K562 (cell line): ENCODE measurements around the gene ZIC2.

Source experiments
- ATF1 ChIP-seq, 2 experiments: fragments of 450-650 bp in 1 of 2; IDR thresholded peaks; 2 replicates each; pipeline ENCODE4 v1.6.1; 2016; ENCODE audit warnings: missing compliant biosample characterization in 1 of 2, missing genetic modification characterization in 1 of 2
- BDP1 ChIP-seq: IDR thresholded peaks from 3 replicates; pipeline ENCODE4 v1.6.1; 2011; ENCODE audit not compliant: insufficient read length, insufficient read depth
- ELF1 ChIP-seq: fragments of 200-800 bp; sonication (Bioruptor generic); IDR thresholded peaks from 2 replicates; pipeline ENCODE4 v1.6.1; 2016; ENCODE audit warnings: missing genetic modification characterization, missing compliant biosample characterization
- EZH2 ChIP-seq: IDR thresholded peaks from 2 replicates; pipeline ENCODE4 v1.6.1; 2012; ENCODE audit warnings: low read depth, mild to moderate bottlenecking, inconsistent platforms, low read length, borderline replicate concordance
- POLR2AphosphoS5 ChIP-seq: IDR thresholded peaks from 2 replicates; pipeline ENCODE4 v1.6.1; 2011; ENCODE audit warnings: mild to moderate bottlenecking, low read depth, low read length, moderate library complexity; ENCODE audit not compliant: control insufficient read depth, insufficient read depth
- RBFOX2 ChIP-seq: fragments of 200-400 bp; formaldehyde crosslinking; IDR thresholded peaks from 2 replicates; pipeline ENCODE4 v1.6.1; 2017; ENCODE audit warnings: low read depth, mild to moderate bottlenecking, low read length, moderate library complexity
- RCOR1 ChIP-seq, 2 experiments: IDR thresholded peaks; 2 replicates each; pipeline ENCODE4 v1.6.1; 2012; ENCODE audit warnings: low read depth in 2 of 2, low read length in 2 of 2, borderline replicate concordance in 1 of 2, improper control_type of control experiment in 1 of 2
- TAF7 ChIP-seq: fragments of 450-650 bp; IDR thresholded peaks from 2 replicates; pipeline ENCODE4 v1.6.1; 2016; ENCODE audit warnings: missing genetic modification characterization, missing compliant biosample characterization
- ZNF23 ChIP-seq: fragments of 250-450 bp; sonication (Bioruptor Pico); IDR thresholded peaks from 2 replicates; pipeline ENCODE4 v1.4.0; 2020; ENCODE audit warnings: mild to moderate bottlenecking
- TF ChIP-seq, protein P1 (sequence below), 3 experiments: IDR thresholded peaks in 2 of 3; conservative IDR thresholded peaks in 1 of 3; 2 replicates each; pipeline ENCODE4 v1.5.1; 2011 to 2012; ENCODE audit warnings: low read length in 3 of 3, mild to moderate bottlenecking in 3 of 3, control low read depth in 2 of 3, improper control_type of control experiment in 1 of 3, inconsistent platforms in 1 of 3, low read depth in 1 of 3, mixed read lengths in 1 of 3, moderate library complexity in 1 of 3; ENCODE audit not compliant: insufficient read depth in 2 of 3
- TF ChIP-seq, protein P2 (sequence below): sonication (generic); formaldehyde crosslinking; IDR thresholded peaks from 2 replicates; pipeline ENCODE4 v1.8.0; 2022; ENCODE audit warnings: missing genetic modification reagents, mild to moderate bottlenecking, borderline replicate concordance
- TF ChIP-seq, protein P3 (sequence below): fragments of 450-650 bp; formaldehyde crosslinking; IDR thresholded peaks from 2 replicates; pipeline ENCODE4 v1.4.0; 2022; ENCODE audit warnings: mild to moderate bottlenecking, moderate library complexity
- TF ChIP-seq, protein P4 (sequence below): sonication (generic); formaldehyde crosslinking; IDR thresholded peaks from 2 replicates; pipeline ENCODE4 v1.8.1; 2023; ENCODE audit warnings: mild to moderate bottlenecking, missing genetic modification reagents

DNA sequence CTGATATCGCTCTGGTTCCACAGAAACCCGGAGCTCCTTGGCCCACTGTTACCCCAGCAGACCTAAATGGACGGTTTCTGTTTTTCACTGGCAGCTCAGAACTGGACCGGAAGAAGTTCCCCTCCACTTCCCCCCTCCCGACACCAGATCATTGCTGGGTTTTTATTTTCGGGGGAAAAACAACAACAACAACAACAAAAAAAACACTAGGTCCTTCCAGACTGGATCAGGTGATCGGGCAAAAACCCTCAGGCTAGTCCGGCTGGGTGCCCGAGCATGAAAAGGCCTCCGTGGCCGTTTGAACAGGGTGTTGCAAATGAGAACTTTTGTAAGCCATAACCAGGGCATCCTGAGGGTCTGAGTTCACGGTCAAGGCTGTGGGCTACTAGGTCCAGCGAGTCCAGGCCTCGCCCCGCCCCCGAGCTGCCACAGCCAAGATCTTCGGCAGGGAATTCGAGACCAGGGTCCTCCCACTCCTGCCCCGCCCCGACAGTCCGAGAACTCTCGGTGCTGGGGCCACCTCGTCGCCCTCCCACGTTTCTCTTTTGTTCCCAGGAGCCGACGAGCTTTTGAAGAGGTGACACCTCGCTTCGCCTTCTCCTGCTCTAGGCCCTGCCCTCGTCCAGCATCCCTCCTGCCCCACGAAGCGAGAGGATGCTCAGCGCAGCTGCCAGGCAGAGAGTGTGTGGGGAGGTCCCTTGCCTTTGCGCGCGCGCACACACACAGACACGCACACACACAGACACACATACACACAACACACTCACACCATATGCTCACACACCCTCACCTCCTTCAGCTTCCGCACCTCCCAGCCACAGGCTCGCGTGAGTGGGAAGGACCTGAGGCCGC is 8.8 kb downstream of the ZIC2 start:
- no peak for TF ChIP-seq BDP1
- TF ChIP-seq, protein P1, sequence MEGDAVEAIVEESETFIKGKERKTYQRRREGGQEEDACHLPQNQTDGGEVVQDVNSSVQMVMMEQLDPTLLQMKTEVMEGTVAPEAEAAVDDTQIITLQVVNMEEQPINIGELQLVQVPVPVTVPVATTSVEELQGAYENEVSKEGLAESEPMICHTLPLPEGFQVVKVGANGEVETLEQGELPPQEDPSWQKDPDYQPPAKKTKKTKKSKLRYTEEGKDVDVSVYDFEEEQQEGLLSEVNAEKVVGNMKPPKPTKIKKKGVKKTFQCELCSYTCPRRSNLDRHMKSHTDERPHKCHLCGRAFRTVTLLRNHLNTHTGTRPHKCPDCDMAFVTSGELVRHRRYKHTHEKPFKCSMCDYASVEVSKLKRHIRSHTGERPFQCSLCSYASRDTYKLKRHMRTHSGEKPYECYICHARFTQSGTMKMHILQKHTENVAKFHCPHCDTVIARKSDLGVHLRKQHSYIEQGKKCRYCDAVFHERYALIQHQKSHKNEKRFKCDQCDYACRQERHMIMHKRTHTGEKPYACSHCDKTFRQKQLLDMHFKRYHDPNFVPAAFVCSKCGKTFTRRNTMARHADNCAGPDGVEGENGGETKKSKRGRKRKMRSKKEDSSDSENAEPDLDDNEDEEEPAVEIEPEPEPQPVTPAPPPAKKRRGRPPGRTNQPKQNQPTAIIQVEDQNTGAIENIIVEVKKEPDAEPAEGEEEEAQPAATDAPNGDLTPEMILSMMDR (IDR thresholded peaks at IDR 0.05 in 2 of 3, conservative IDR thresholded peaks at IDR 0.05 in 1 of 3; ENCODE audit: insufficient read depth in 2 of 3, low read depth in 1 of 3, low read length in 3 of 3) = no peak
- TF ChIP-seq POLR2AphosphoS5 = no peak
- no peak for TF ChIP-seq EZH2
- TF ChIP-seq, protein P2, sequence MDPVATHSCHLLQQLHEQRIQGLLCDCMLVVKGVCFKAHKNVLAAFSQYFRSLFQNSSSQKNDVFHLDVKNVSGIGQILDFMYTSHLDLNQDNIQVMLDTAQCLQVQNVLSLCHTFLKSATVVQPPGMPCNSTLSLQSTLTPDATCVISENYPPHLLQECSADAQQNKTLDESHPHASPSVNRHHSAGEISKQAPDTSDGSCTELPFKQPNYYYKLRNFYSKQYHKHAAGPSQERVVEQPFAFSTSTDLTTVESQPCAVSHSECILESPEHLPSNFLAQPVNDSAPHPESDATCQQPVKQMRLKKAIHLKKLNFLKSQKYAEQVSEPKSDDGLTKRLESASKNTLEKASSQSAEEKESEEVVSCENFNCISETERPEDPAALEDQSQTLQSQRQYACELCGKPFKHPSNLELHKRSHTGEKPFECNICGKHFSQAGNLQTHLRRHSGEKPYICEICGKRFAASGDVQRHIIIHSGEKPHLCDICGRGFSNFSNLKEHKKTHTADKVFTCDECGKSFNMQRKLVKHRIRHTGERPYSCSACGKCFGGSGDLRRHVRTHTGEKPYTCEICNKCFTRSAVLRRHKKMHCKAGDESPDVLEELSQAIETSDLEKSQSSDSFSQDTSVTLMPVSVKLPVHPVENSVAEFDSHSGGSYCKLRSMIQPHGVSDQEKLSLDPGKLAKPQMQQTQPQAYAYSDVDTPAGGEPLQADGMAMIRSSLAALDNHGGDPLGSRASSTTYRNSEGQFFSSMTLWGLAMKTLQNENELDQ (CRISPR knock-in tag) = no peak
- TF ChIP-seq RBFOX2 = no peak
- no peak for TF ChIP-seq ELF1
- TF ChIP-seq, protein P3, sequence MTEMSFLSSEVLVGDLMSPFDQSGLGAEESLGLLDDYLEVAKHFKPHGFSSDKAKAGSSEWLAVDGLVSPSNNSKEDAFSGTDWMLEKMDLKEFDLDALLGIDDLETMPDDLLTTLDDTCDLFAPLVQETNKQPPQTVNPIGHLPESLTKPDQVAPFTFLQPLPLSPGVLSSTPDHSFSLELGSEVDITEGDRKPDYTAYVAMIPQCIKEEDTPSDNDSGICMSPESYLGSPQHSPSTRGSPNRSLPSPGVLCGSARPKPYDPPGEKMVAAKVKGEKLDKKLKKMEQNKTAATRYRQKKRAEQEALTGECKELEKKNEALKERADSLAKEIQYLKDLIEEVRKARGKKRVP (CRISPR knock-in tag) = no peak
- TF ChIP-seq, protein P4, sequence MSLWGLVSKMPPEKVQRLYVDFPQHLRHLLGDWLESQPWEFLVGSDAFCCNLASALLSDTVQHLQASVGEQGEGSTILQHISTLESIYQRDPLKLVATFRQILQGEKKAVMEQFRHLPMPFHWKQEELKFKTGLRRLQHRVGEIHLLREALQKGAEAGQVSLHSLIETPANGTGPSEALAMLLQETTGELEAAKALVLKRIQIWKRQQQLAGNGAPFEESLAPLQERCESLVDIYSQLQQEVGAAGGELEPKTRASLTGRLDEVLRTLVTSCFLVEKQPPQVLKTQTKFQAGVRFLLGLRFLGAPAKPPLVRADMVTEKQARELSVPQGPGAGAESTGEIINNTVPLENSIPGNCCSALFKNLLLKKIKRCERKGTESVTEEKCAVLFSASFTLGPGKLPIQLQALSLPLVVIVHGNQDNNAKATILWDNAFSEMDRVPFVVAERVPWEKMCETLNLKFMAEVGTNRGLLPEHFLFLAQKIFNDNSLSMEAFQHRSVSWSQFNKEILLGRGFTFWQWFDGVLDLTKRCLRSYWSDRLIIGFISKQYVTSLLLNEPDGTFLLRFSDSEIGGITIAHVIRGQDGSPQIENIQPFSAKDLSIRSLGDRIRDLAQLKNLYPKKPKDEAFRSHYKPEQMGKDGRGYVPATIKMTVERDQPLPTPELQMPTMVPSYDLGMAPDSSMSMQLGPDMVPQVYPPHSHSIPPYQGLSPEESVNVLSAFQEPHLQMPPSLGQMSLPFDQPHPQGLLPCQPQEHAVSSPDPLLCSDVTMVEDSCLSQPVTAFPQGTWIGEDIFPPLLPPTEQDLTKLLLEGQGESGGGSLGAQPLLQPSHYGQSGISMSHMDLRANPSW (CRISPR knock-in tag) = no peak
- no peak for TF ChIP-seq RCOR1 (IDR thresholded peaks at IDR 0.05; ENCODE audit: borderline replicate concordance in 1 of 2, low read depth in 2 of 2, low read length in 2 of 2)
- TF ChIP-seq ATF1 (CRISPR knock-in tag; IDR thresholded peaks at IDR 0.05) = no peak
- TF ChIP-seq ATF1 (tag; IDR thresholded peaks at IDR 0.05) = no peak
- no peak for TF ChIP-seq TAF7 (tag)
- no peak for TF ChIP-seq ZNF23 (CRISPR knock-in tag)
